MCF 10A (cell line): ENCODE data around the gene EPHA8. TPM values are rescaled to one million over a fixed set of nuclear protein-coding genes. Genes with fewer than 3 reads are reported as not detected.

ENCODE experiments used
- BruUV-seq: library from RNA; stranded (reverse); fragments of 400-500 nt; replicated peaks from 2 replicates; lab custom pipeline; 2021; lab: Mats Ljungman, UMichigan
- CTCF ChIA-PET: fragments of 300-600 bp; sonication (Branson Sonifier 250); formaldehyde crosslinking; extraction: SDS; loops from one replicate; lab custom pipeline; 2021; ENCODE audit warnings: antibody characterized with exemption, inconsistent platforms; lab: Yijun Ruan, JAX
- POLR2A ChIA-PET: fragments of 300-600, 350-650 bp; sonication (Branson Sonifier 250); formaldehyde crosslinking; extraction: SDS; loops from one replicate; lab custom pipeline; 2020; ENCODE audit warnings: antibody characterized with exemption, inconsistent platforms; lab: Yijun Ruan, JAX
- DNase-seq: peaks from one replicate; pipeline ENCODE4 v3.0.0-alpha.2; 2018; ENCODE audit not compliant: unreplicated experiment
- H3K27ac Mint-ChIP-seq: one replicate; pipeline ENCODE4 v1.8.0; 2022; ENCODE audit warnings: mild to moderate bottlenecking, low read depth, mixed read lengths; ENCODE audit not compliant: unreplicated experiment
- H3K27me3 Mint-ChIP-seq: one replicate; pipeline ENCODE4 v1.8.0; 2022; ENCODE audit warnings: mixed read lengths; ENCODE audit not compliant: insufficient read depth, unreplicated experiment
- H3K36me3 Mint-ChIP-seq: one replicate; pipeline ENCODE4 v1.8.0; 2022; ENCODE audit warnings: mild to moderate bottlenecking, moderate library complexity, mixed read lengths; ENCODE audit not compliant: insufficient read depth, unreplicated experiment
- H3K4me1 Mint-ChIP-seq: one replicate; pipeline ENCODE4 v1.8.0; 2022; ENCODE audit warnings: mixed read lengths; ENCODE audit not compliant: insufficient read depth, unreplicated experiment
- H3K4me3 Mint-ChIP-seq: one replicate; pipeline ENCODE4 v1.8.0; 2022; ENCODE audit warnings: mild to moderate bottlenecking, moderate library complexity, mixed read lengths; ENCODE audit not compliant: unreplicated experiment
- H3K9me3 Mint-ChIP-seq: one replicate; pipeline ENCODE4 v1.8.0; 2022; ENCODE audit warnings: mixed read lengths; ENCODE audit not compliant: unreplicated experiment
- CTCF ChIP-seq: fragments of 200-600 bp; IDR thresholded peaks from one replicate; pipeline ENCODE4 v1.8.0; 2022; ENCODE audit warnings: antibody characterized with exemption, mild to moderate bottlenecking; ENCODE audit not compliant: unreplicated experiment
- intact Hi-C: fragments of 100-400 bp; cut with micrococcal nuclease; formaldehyde crosslinking; loops from 2 replicates; pipeline ENCODE4 v1.14.1; 2022
- total RNA-seq: library from RNA; stranded (reverse); gene quantifications from 2 replicates; pipeline ENCODE4 v1.2.3, GENCODE V29; 2022

Gene EPHA8
- total RNA-seq, 1 experiment from 2014 or later, result not detected

GRCh38 chr1:22553104-22553880 lies 10.0 kb upstream of the EPHA8 start:
- no peaks in the 10 kb centered on the region for H3K4me1 Mint-ChIP-seq
- ChIA-PET CTCF (no interaction called here), POLR2A (no interaction called here)
- no peak overlapping the region for H3K27ac Mint-ChIP-seq
- H3K27me3 Mint-ChIP-seq, result peaks cover 65% of the 10 kb centered on the region
- intact Hi-C loops, result no loop called here
- no TSS peak for BruUV-seq
- H3K9me3 Mint-ChIP-seq, result no peaks in the 10 kb centered on the region
- TF ChIP-seq CTCF, result no peak
- H3K4me3 Mint-ChIP-seq, result no peak overlapping the region
- H3K36me3 Mint-ChIP-seq, result no peaks in the 10 kb centered on the region
- DNase-seq, result no peak

- ChIA-PET POLR2A (no interaction called here), CTCF (no interaction called here)
- no peaks in the 10 kb centered on the region for H3K36me3 Mint-ChIP-seq
- H3K9me3 Mint-ChIP-seq, result no peaks in the 10 kb centered on the region
- intact Hi-C loops, result no loop called here
- H3K27me3 Mint-ChIP-seq, result peaks cover 57% of the 10 kb centered on the region
- H3K4me1 Mint-ChIP-seq, result no peaks in the 10 kb centered on the region
- DNase-seq, result no peak
- TF ChIP-seq CTCF, result no peak
- no TSS peak for BruUV-seq
- no peak overlapping the region for H3K27ac Mint-ChIP-seq
- no peak overlapping the region for H3K4me3 Mint-ChIP-seq
Measured at GRCh38 chr1:22553991-22554522, 9.2 kb upstream of the EPHA8 start.

GRCh38 chr1:22555371-22555656 lies 8.0 kb upstream of the EPHA8 start:
- no TSS peak for BruUV-seq
- Mint-ChIP-seq H3K4me3 (no peak overlapping the region), H3K27me3 (peaks cover 57% of the 10 kb centered on the region), H3K36me3 (no peaks in the 10 kb centered on the region), H3K9me3 (no peaks in the 10 kb centered on the region), H3K27ac (no peak overlapping the region), H3K4me1 (no peaks in the 10 kb centered on the region)
- intact Hi-C loops, result no loop called here
- ChIA-PET CTCF (no interaction called here), POLR2A (no interaction called here)
- no peak for DNase-seq
- TF ChIP-seq CTCF, result no peak

- no peak for DNase-seq
- H3K36me3 Mint-ChIP-seq, result no peaks in the 10 kb centered on the region
- ChIA-PET POLR2A (no interaction called here), CTCF (no interaction called here)
- no peak for TF ChIP-seq CTCF
- H3K27me3 Mint-ChIP-seq, result peaks cover 68% of the 10 kb centered on the region
- no peak overlapping the region for H3K27ac Mint-ChIP-seq
- H3K4me3 Mint-ChIP-seq, result no peak overlapping the region
- H3K4me1 Mint-ChIP-seq, result no peaks in the 10 kb centered on the region
- intact Hi-C loops, result no loop called here
- BruUV-seq, result no TSS peak
- no peaks in the 10 kb centered on the region for H3K9me3 Mint-ChIP-seq
Measured at GRCh38 chr1:22556391-22557104, 6.7 kb upstream of the EPHA8 start.
